Spleen (tissue), 11 donors: ENCODE data around the gene OR2S2. TPM values are rescaled to one million over a fixed set of nuclear protein-coding genes. Genes with fewer than 3 reads are reported as not detected.

ENCODE experiments used
- DNase-seq: peaks from one replicate; pipeline ENCODE4 v3.0.0-alpha.2; 2020
- H3K27ac ChIP-seq, 8 donors: fragments of 200-600 bp; sonication (generic) in 7 of 8; 1 replicate in 4 of 8; 2 replicates in 4 of 8; pipeline versions ENCODE4 v1.5.0 to v1.8.0; 2016 to 2021; ENCODE audit warnings: inconsistent platforms in 4 of 8, mild to moderate bottlenecking in 4 of 8, moderate library complexity in 1 of 8
- H3K27me3 ChIP-seq, 7 donors: fragments of 200-600 bp; sonication (generic) in 6 of 7; replicated peaks in 1 of 7; 1 replicate in 4 of 7; 2 replicates in 3 of 7; pipeline versions ENCODE4 v1.5.0 to v1.8.0; 2016 to 2021; ENCODE audit warnings: inconsistent platforms in 3 of 7, mild to moderate bottlenecking in 1 of 7
- H3K36me3 ChIP-seq, 6 donors: fragments of 200-600 bp; sonication (generic) in 5 of 6; 1 replicate in 4 of 6; 2 replicates in 2 of 6; pipeline versions ENCODE4 v1.5.0 to v1.8.0; 2016 to 2021; ENCODE audit warnings: inconsistent platforms in 2 of 6
- H3K4me1 ChIP-seq, 6 donors: fragments of 200-600 bp; sonication (generic) in 5 of 6; 1 replicate in 3 of 6; 2 replicates in 3 of 6; pipeline versions ENCODE4 v1.5.0 to v1.8.0; 2016 to 2021; ENCODE audit warnings: inconsistent platforms in 3 of 6
- H3K4me3 ChIP-seq, 8 donors: fragments of 200-600 bp; sonication (generic) in 7 of 8; 1 replicate in 4 of 8; 2 replicates in 4 of 8; pipeline versions ENCODE4 v1.5.0 to v1.8.0; 2016 to 2021; ENCODE audit warnings: inconsistent platforms in 4 of 8, mild to moderate bottlenecking in 4 of 8, moderate library complexity in 2 of 8
- H3K9me3 ChIP-seq, 8 donors: fragments of 200-600 bp; sonication (generic) in 7 of 8; 1 replicate in 4 of 8; 2 replicates in 4 of 8; pipeline versions ENCODE4 v1.5.0 to v1.8.0; 2016 to 2021; ENCODE audit warnings: inconsistent platforms in 4 of 8
- CTCF ChIP-seq, 11 experiments: fragments of 200-600 bp in 7 of 11; fragments of 450-650 bp in 4 of 11; sonication (generic) in 4 of 11; IDR thresholded peaks in 8 of 11; conservative IDR thresholded peaks in 3 of 11; 1 replicate in 7 of 11; 2 replicates in 4 of 11; pipeline versions ENCODE4 v1.4.0 to v1.8.0; 2016 to 2021; ENCODE audit warnings: antibody characterized with exemption in 11 of 11, inconsistent platforms in 4 of 11, mild to moderate bottlenecking in 1 of 11
- POLR2A ChIP-seq, 3 donors: fragments of 450-650 bp; IDR thresholded peaks; one replicate each; pipeline ENCODE4 v1.5.1; 2017; ENCODE audit warnings: antibody characterized with exemption in 3 of 3, mild to moderate bottlenecking in 1 of 3
- POLR2AphosphoS5 ChIP-seq, 3 donors: sonication (generic); formaldehyde crosslinking; IDR thresholded peaks; one replicate each; pipeline ENCODE4 v1.5.1; 2017; ENCODE audit warnings: antibody characterized with exemption in 3 of 3
- WGBS, 5 donors: extraction: QIAGEN DNeasy Blood & Tissue Kit in 3 of 5; methylation state at CpG; one replicate each; pipeline versions ENCODE4 v1.1.5 to v1.1.7; 2013 to 2018; 5-methylcytosine and 5-hydroxymethylcytosine counted together
- intact Hi-C: fragments of 100-400 bp; cut with DNase I; formaldehyde crosslinking; loops from one replicate; pipeline ENCODE4 v1.15.0; 2023; ENCODE audit warnings: low total_unique reads
- polyA plus RNA-seq, 3 donors: library from polyadenylated mRNA; stranded (reverse); fragments of 200-250 nt; gene quantifications; one replicate each; pipeline ENCODE4 v1.2.1, GENCODE V29; 2013
- total RNA-seq, 7 donors: library from RNA; depleted of rRNA in 3 of 7; stranded (reverse); fragments of >200 nt in 3 of 7; fragmentation: NEBNext Ultra II Directional in 4 of 7; extraction: Animal tissue kit (Norgen Biotek cat#: 25700) in 4 of 7; gene quantifications; one replicate each; pipeline versions ENCODE4 v1.1.0 to v1.2.1, GENCODE V29; 2016 to 2021
- donor health status: healthy with polysubstance abuse.
- donor health status: DM: no; HTN: no; CAD: no; lungs with moderate emphysema.
- donor health status: DM: no; HTN: no; CAD: no.
- donor health status: Bipolar disorder and iron deficiency.
- donor health status: healthy.
- donor health status: DM: no; HTN: no; CAD: no.
- donor health status: DM: yes; HTN: yes; CAD: no.

OR2S2 gene
- total and polyA plus RNA-seq, 10 donors = not detected

DNA sequence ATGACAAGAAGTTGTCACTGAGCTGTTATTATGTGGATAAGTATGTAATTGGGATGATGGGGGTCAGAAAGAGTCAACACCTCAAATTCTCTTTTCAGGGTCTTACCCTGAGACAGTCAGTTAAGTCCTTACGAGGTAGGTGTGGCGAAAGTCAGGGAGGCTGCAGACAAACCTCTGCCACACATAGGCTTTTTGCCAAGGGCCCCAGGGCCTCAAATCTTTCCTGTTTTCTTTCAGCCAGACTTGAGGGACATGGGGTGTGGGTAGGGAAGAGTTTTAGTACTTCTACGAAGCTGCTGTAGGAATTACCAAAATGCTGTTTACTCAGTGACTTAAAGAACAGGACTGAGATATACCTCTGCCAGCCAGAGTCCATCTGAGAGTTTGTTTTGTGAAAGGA is 13.8 kb downstream of the OR2S2 start:
- no peak for DNase-seq
- H3K4me1 ChIP-seq = peaks cover 0 to 45% (median 12%) of the 10 kb centered on the region in 6 donors
- TF ChIP-seq POLR2AphosphoS5 (IDR thresholded peaks at IDR 0.05) = no peak
- TF ChIP-seq POLR2A (IDR thresholded peaks at IDR 0.05) = no peak
- no peak for TF ChIP-seq CTCF (IDR thresholded peaks at IDR 0.05 in 8 of 11, conservative IDR thresholded peaks at IDR 0.05 in 3 of 11)
- no peak overlapping the region for H3K27ac ChIP-seq
- no peaks in the 10 kb centered on the region for H3K36me3 ChIP-seq
- H3K9me3 ChIP-seq = no peaks in the 10 kb centered on the region
- intact Hi-C loops = no loop called here
- peaks cover 0 to 18% (median 0%) of the 10 kb centered on the region in 7 donors for H3K27me3 ChIP-seq
- H3K4me3 ChIP-seq = no peak overlapping the region
- 71 to 88% (median 85%) methylated on average over 3 of the region's 3 CpGs for WGBS, 5 donors

DNA sequence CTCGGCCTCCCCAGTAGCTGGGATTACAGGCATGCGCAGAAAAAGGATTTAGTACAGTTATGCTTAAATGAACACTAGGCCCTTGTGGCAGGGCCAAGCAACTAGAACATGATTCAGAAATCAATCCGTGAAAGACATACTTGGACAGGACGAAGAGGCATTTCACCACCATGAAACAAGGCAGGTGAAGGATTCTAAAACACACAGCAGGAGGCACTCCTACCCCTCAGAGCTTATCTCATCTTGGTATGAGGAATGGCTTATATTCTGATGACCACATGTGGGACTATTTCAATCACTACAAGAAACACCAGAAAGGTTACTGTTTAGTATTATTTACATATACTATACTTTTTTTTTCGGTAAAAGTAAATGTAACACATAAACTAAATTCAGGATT is 15.7 kb downstream of the OR2S2 start:
- Histone ChIP-seq H3K4me3 (no peak overlapping the region), H3K9me3 (no peaks in the 10 kb centered on the region), H3K27me3 (peaks cover 0 to 14% (median 0%) of the 10 kb centered on the region in 7 donors), H3K27ac (no peak overlapping the region), H3K36me3 (no peaks in the 10 kb centered on the region), H3K4me1 (peaks cover 0 to 52% (median 19%) of the 10 kb centered on the region in 6 donors)
- 79 to 98% (median 96%) methylated on average over 5 of the region's 5 CpGs for WGBS, 5 donors
- no peak for TF ChIP-seq POLR2A (IDR thresholded peaks at IDR 0.05)
- no peak for TF ChIP-seq CTCF (IDR thresholded peaks at IDR 0.05 in 8 of 11, conservative IDR thresholded peaks at IDR 0.05 in 3 of 11)
- TF ChIP-seq POLR2AphosphoS5 (IDR thresholded peaks at IDR 0.05) = no peak
- intact Hi-C loops = no loop called here
- DNase-seq = no peak

GRCh38 chr9:35940458-35941407 is 17.2 kb downstream of the OR2S2 start:
- no peaks in the 10 kb centered on the region for H3K9me3 ChIP-seq
- DNase-seq = no peak
- TF ChIP-seq POLR2AphosphoS5 (IDR thresholded peaks at IDR 0.05) (peak in 1 of 3 donors; percentile 49), POLR2A (IDR thresholded peaks at IDR 0.05) (no peak), CTCF (IDR thresholded peaks at IDR 0.05 in 8 of 11, conservative IDR thresholded peaks at IDR 0.05 in 3 of 11) (no peak)
- H3K4me3 ChIP-seq = no peak overlapping the region
- peaks cover 0 to 46% (median 17%) of the 10 kb centered on the region in 6 donors for H3K4me1 ChIP-seq
- H3K27me3 ChIP-seq = peaks cover 0 to 11% (median 0%) of the 10 kb centered on the region in 7 donors
- intact Hi-C loops = no loop called here
- H3K27ac ChIP-seq = peak overlapping the region in 5 of 8 donors; percentile 23 to 52 (median 39)
- 52 to 70% (median 63%) methylated on average over 7 of the region's 7 CpGs for WGBS, 5 donors
- no peaks in the 10 kb centered on the region for H3K36me3 ChIP-seq

- H3K27me3 ChIP-seq = peaks cover 0 to 4% (median 0%) of the 10 kb centered on the region in 7 donors
- no peaks in the 10 kb centered on the region for H3K9me3 ChIP-seq
- H3K4me1 ChIP-seq = peaks cover 0 to 37% (median 8%) of the 10 kb centered on the region in 6 donors
- DNase-seq = no peak
- H3K4me3 ChIP-seq = no peak overlapping the region
- no peaks in the 10 kb centered on the region for H3K36me3 ChIP-seq
- WGBS, 5 donors = 82 to 90% (median 86%) methylated on average over 8 of the region's 8 CpGs
- peak overlapping the region in 3 of 8 donors; percentile 39 to 52 (median 44) for H3K27ac ChIP-seq
- intact Hi-C loops = no loop called here
- TF ChIP-seq POLR2A (IDR thresholded peaks at IDR 0.05) (no peak), POLR2AphosphoS5 (IDR thresholded peaks at IDR 0.05) (no peak), CTCF (IDR thresholded peaks at IDR 0.05 in 8 of 11, conservative IDR thresholded peaks at IDR 0.05 in 3 of 11) (no peak)
Observed at GRCh38 chr9:35939679-35940250, 18.2 kb downstream of the OR2S2 start.
